GM21576 (cell line): ENCODE measurements around the gene EHMT1.
"Not testable (repeated sequence)": the region's sequence is repeated elsewhere in the genome, so short reads cannot be mapped to it uniquely, and the experiment has no call there.

ENCODE experiments used
- ATAC-seq: cut with Tn5 transposase; IDR thresholded peaks from one replicate; pipeline ENCODE4 v1.9.1; 2021; ENCODE audit warnings: mild to moderate bottlenecking, moderate library complexity; ENCODE audit not compliant: unreplicated experiment

EHMT1 gene

GRCh38 chr9:137780031-137780430, 161.2 kb downstream of the EHMT1 start:
- not testable (repeated sequence) for ATAC-seq

- no peak for ATAC-seq
Observed at GRCh38 chr9:137781906-137782585, 163.2 kb downstream of the EHMT1 start.

GRCh38 chr9:137783521-137783920, 164.7 kb downstream of the EHMT1 start:
- ATAC-seq: no peak

- ATAC-seq: no peak
Observed at GRCh38 chr9:137784046-137784445, 165.2 kb downstream of the EHMT1 start.

GRCh38 chr9:137784641-137785513, 166.1 kb downstream of the EHMT1 start:
- ATAC-seq: no peak

- no peak for ATAC-seq
Observed at GRCh38 chr9:137785704-137786161, 166.9 kb downstream of the EHMT1 start.

- ATAC-seq: no peak
Observed at GRCh38 chr9:137786511-137786920, 167.7 kb downstream of the EHMT1 start.

- ATAC-seq: no peak
Observed at GRCh38 chr9:137787381-137787780, 168.6 kb downstream of the EHMT1 start.

- no peak for ATAC-seq
Observed at GRCh38 chr9:137787786-137788505, 169.1 kb downstream of the EHMT1 start.

- ATAC-seq: no peak
Observed at GRCh38 chr9:137788561-137789294, 169.9 kb downstream of the EHMT1 start.

GRCh38 chr9:137789295-137789895, 170.6 kb downstream of the EHMT1 start:
- ATAC-seq: no peak

GRCh38 chr9:137791947-137792346, 173.1 kb downstream of the EHMT1 start:
- ATAC-seq: no peak

- no peak for ATAC-seq
Observed at GRCh38 chr9:137793196-137793841, 174.5 kb downstream of the EHMT1 start.

GRCh38 chr9:137795156-137795666, 176.4 kb downstream of the EHMT1 start:
- no peak for ATAC-seq

- no peak for ATAC-seq
Observed at GRCh38 chr9:137797206-137798120, 178.7 kb downstream of the EHMT1 start.

GRCh38 chr9:137798142-137798541, 179.3 kb downstream of the EHMT1 start:
- ATAC-seq: no peak

GRCh38 chr9:137798901-137799629, 180.3 kb downstream of the EHMT1 start:
- ATAC-seq: no peak

- ATAC-seq: no peak
Observed at GRCh38 chr9:137799630-137799983, 180.8 kb downstream of the EHMT1 start.
